CD4-positive, alpha-beta T cell (primary cell): Measurements from ENCODE around the gene NFX1. TPM values are rescaled to one million over a fixed set of nuclear protein-coding genes. Genes with fewer than 3 reads are reported as not detected.

Experiments
- ATAC-seq: fragments of 200-7000 bp; cut with Tn5 transposase; one replicate; pipeline ENCODE4 v1.10.0; 2022; ENCODE audit warnings: mild to moderate bottlenecking; ENCODE audit not compliant: poor library complexity
- CTCF ChIA-PET: fragments of 350-600 bp; sonication (Branson Sonifier 250); formaldehyde crosslinking; loops from one replicate; lab custom pipeline; 2021; ENCODE audit warnings: antibody characterized with exemption, inconsistent platforms; lab: Charles Lee
- POLR2A ChIA-PET: fragments of 350-600 bp; sonication (Branson Sonifier 250); formaldehyde crosslinking; loops from one replicate; lab custom pipeline; 2021; ENCODE audit warnings: antibody characterized with exemption, inconsistent platforms; lab: Charles Lee
- DNase-seq, 14 experiments: peaks; one replicate each; pipeline ENCODE4 v3.0.0-alpha.2; 2013 to 2020; ENCODE audit warnings: mixed read lengths in 2 of 14
- H3K27ac ChIP-seq, 2 donors: one replicate each; pipeline versions ENCODE4 v1.5.1 to v1.7.0; 2013; ENCODE audit warnings: low read length in 2 of 2, low read depth in 1 of 2, mild to moderate bottlenecking in 1 of 2
- H3K27me3 ChIP-seq, 2 experiments: 1 replicate in 1 of 2; 2 replicates in 1 of 2; pipeline versions ENCODE4 v1.6.1 to v1.7.0; 2013; ENCODE audit warnings: low read length in 2 of 2, control low read depth in 1 of 2, mild to moderate bottlenecking in 1 of 2, moderate library complexity in 1 of 2; ENCODE audit not compliant: insufficient read depth in 2 of 2, control insufficient read depth in 1 of 2
- H3K36me3 ChIP-seq: one replicate; pipeline ENCODE4 v1.6.1; 2013; ENCODE audit warnings: low read length, control low read depth; ENCODE audit not compliant: insufficient read depth
- H3K4me1 ChIP-seq: one replicate; pipeline ENCODE4 v1.6.1; 2013; ENCODE audit warnings: low read length, control low read depth; ENCODE audit not compliant: insufficient read depth
- H3K4me3 ChIP-seq: one replicate; pipeline ENCODE4 v1.5.1; 2013; ENCODE audit warnings: mild to moderate bottlenecking, low read length, moderate library complexity
- H3K9me3 ChIP-seq, 2 experiments: 1 replicate in 1 of 2; 2 replicates in 1 of 2; pipeline versions ENCODE4 v1.6.1 to v1.7.0; 2013; ENCODE audit warnings: low read length in 2 of 2, mild to moderate bottlenecking in 2 of 2, control low read depth in 1 of 2, moderate library complexity in 1 of 2; ENCODE audit not compliant: control insufficient read depth in 1 of 2, insufficient read depth in 1 of 2
- H3K27ac Mint-ChIP-seq: one replicate; pipeline ENCODE4 v1.8.0; 2020; ENCODE audit warnings: mixed read lengths
- H3K27me3 Mint-ChIP-seq: one replicate; pipeline ENCODE4 v1.8.0; 2021; ENCODE audit warnings: mixed read lengths
- H3K36me3 Mint-ChIP-seq: one replicate; pipeline ENCODE4 v1.8.0; 2021; ENCODE audit warnings: low read depth, mixed read lengths
- H3K4me1 Mint-ChIP-seq: one replicate; pipeline ENCODE4 v1.8.0; 2021; ENCODE audit warnings: low read depth, mixed read lengths
- H3K4me3 Mint-ChIP-seq: one replicate; pipeline ENCODE4 v1.8.0; 2020; ENCODE audit warnings: mild to moderate bottlenecking, mixed read lengths
- H3K9me3 Mint-ChIP-seq: one replicate; pipeline ENCODE4 v1.8.0; 2020; ENCODE audit warnings: mixed read lengths
- CTCF ChIP-seq: fragments of 200-600 bp; IDR thresholded peaks from one replicate; pipeline ENCODE4 v1.8.0; 2022; ENCODE audit warnings: antibody characterized with exemption, mild to moderate bottlenecking
- intact Hi-C, 2 experiments: fragments of 100-400 bp; cut with DNase I in 1 of 2; cut with micrococcal nuclease in 1 of 2; formaldehyde crosslinking; loops; one replicate each; pipeline versions ENCODE4 v1.15.1 to v1.9.0; 2023 to 2025; cut with DNase I, micrococcal nuclease
- total RNA-seq, 174 experiments: library from RNA in 2 of 174; stranded (reverse) in 2 of 174; gene quantifications; one replicate each; pipeline ENCODE4 v1.2.3 and lab custom pipeline; 2021 to 2026

NFX1 gene
- total RNA-seq, 2 experiments from 2014 or later, result 33.1 to 34.1 TPM

DNA sequence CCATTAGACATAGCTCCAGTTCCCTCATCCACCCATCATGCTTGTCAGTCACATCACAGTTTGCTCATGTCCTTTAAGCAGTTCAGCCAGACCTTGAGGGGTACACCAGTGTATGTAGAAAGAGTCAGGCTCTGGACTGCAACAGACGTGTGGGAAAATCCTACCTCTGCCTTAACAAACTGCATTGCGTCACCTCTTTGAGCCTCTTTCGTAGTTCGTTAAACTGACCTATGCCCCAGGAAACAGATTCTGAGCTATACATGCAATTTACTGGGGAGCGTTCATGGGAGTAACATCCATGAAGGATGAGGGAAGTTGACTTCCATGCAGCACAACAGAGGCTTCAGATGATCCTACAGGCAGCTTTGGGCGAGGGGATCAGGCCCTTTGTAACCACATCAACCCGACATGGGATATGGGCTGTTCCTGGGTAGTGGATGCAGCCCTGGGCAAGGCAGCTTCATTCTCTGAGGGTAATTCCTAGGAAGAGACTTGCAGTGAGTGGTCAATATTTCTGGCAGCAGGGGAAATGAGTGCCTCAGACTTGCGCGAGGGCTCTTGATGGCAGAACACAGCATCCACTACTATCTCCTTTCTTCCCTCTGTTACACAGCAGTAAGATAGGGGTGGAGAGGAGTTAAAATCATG, 46.1 kb upstream of the NFX1 start:
- intact Hi-C loops, result no loop called here
- no peak for DNase-seq
- Mint-ChIP-seq H3K27me3 (no peaks in the 10 kb centered on the region), H3K9me3 (no peaks in the 10 kb centered on the region), H3K4me1 (peaks cover 4% of the 10 kb centered on the region), H3K4me3 (no peak overlapping the region), H3K27ac (no peak overlapping the region), H3K36me3 (peaks cover 16% of the 10 kb centered on the region)
- TF ChIP-seq CTCF, result no peak
- H3K4me3 ChIP-seq, result no peak overlapping the region
- ChIA-PET CTCF (no interaction called here), POLR2A (no interaction called here)
- peaks cover 3% of the 10 kb centered on the region for H3K4me1 ChIP-seq
- no peak for ATAC-seq
- H3K36me3 ChIP-seq, result no peaks in the 10 kb centered on the region
- H3K9me3 ChIP-seq, result no peaks in the 10 kb centered on the region
- no peak overlapping the region for H3K27ac ChIP-seq
- H3K27me3 ChIP-seq, result no peaks in the 10 kb centered on the region

GRCh38 chr9:33245341-33245740, 45.0 kb upstream of the NFX1 start:
- Histone ChIP-seq H3K9me3 (no peaks in the 10 kb centered on the region), H3K27ac (no peak overlapping the region), H3K4me1 (no peaks in the 10 kb centered on the region), H3K27me3 (no peaks in the 10 kb centered on the region), H3K4me3 (no peak overlapping the region), H3K36me3 (peaks cover 9% of the 10 kb centered on the region)
- ATAC-seq, result no peak
- peak in 1 of 14 experiments; percentile 16 for DNase-seq
- intact Hi-C loops, result no loop called here
- POLR2A ChIA-PET, result no interaction called here
- Mint-ChIP-seq H3K27ac (no peak overlapping the region), H3K36me3 (peaks cover 27% of the 10 kb centered on the region), H3K4me3 (no peak overlapping the region), H3K9me3 (no peaks in the 10 kb centered on the region), H3K27me3 (no peaks in the 10 kb centered on the region), H3K4me1 (no peaks in the 10 kb centered on the region)
- no peak for TF ChIP-seq CTCF
- CTCF ChIA-PET, result no interaction called here

- Mint-ChIP-seq H3K9me3 (no peaks in the 10 kb centered on the region), H3K27ac (no peak overlapping the region), H3K4me1 (no peaks in the 10 kb centered on the region), H3K27me3 (no peaks in the 10 kb centered on the region), H3K36me3 (peaks cover 37% of the 10 kb centered on the region), H3K4me3 (no peak overlapping the region)
- Histone ChIP-seq H3K4me1 (no peaks in the 10 kb centered on the region), H3K36me3 (peaks cover 9% of the 10 kb centered on the region), H3K9me3 (no peaks in the 10 kb centered on the region), H3K27ac (no peak overlapping the region), H3K4me3 (no peak overlapping the region), H3K27me3 (no peaks in the 10 kb centered on the region)
- POLR2A ChIA-PET, result no interaction called here
- ATAC-seq (no peak), DNase-seq (peak in 1 of 14 experiments; percentile 1)
- no peak for TF ChIP-seq CTCF
- CTCF ChIA-PET, result no interaction called here
- intact Hi-C loops, result no loop called here
Measured at GRCh38 chr9:33246269-33246860, 44.0 kb upstream of the NFX1 start.
